ENCODE measurements around the gene WDR11.

Gene WDR11

GRCh38 chr10:120927352-120927751 is 76.2 kb downstream of the WDR11 start:
- H3K27me3 ChIP-seq (replicated peaks; ENCODE audit: insufficient read depth, low read length), result no peaks in the 10 kb centered on the region
- TF ChIP-seq CTCF (IDR thresholded peaks at IDR 0.05; ENCODE audit: low read length) (no peak), EZH2 (optimal IDR thresholded peaks at IDR 0.05; ENCODE audit: low read depth, low read length) (no peak), EZH2phosphoT487 (IDR thresholded peaks at IDR 0.05; ENCODE audit: low read length) (no peak)
- H3K9me2 ChIP-seq (replicated peaks; ENCODE audit: insufficient read depth, low read length), result no peaks in the 10 kb centered on the region
- no peaks in the 10 kb centered on the region for H3K36me3 ChIP-seq (replicated peaks; ENCODE audit: insufficient read depth, low read length)
- no peak overlapping the region for H3K4me2 ChIP-seq (ENCODE audit: low read depth, low read length)
- no peak for DNase-seq
- no peaks in the 10 kb centered on the region for H3F3A ChIP-seq (ENCODE audit: insufficient read depth, low read length)
- H3K27ac ChIP-seq (ENCODE audit: low read length), result no peak overlapping the region
- H3K4me1 ChIP-seq (ENCODE audit: low read length), result no peaks in the 10 kb centered on the region
- no peaks in the 10 kb centered on the region for H3K9me3 ChIP-seq (replicated peaks; ENCODE audit: insufficient read depth, low read length)
- no peak overlapping the region for H2AFZ ChIP-seq (ENCODE audit: low read length)
- H3K79me2 ChIP-seq (ENCODE audit: low read length), result no peaks in the 10 kb centered on the region
- H3K9ac ChIP-seq (ENCODE audit: low read length), result no peak overlapping the region
- H4K20me1 ChIP-seq (ENCODE audit: insufficient read depth, low read length), result no peaks in the 10 kb centered on the region
- no peak overlapping the region for H3K4me3 ChIP-seq (ENCODE audit: low read length)

- H3K36me3 ChIP-seq (replicated peaks; ENCODE audit: insufficient read depth, low read length), result no peaks in the 10 kb centered on the region
- H3K4me1 ChIP-seq (ENCODE audit: low read length), result no peaks in the 10 kb centered on the region
- H3K9ac ChIP-seq (ENCODE audit: low read length), result no peak overlapping the region
- H3K27me3 ChIP-seq (replicated peaks; ENCODE audit: insufficient read depth, low read length), result no peaks in the 10 kb centered on the region
- DNase-seq, result no peak
- H3K9me2 ChIP-seq (replicated peaks; ENCODE audit: insufficient read depth, low read length), result no peaks in the 10 kb centered on the region
- H2AFZ ChIP-seq (ENCODE audit: low read length), result no peak overlapping the region
- H3K27ac ChIP-seq (ENCODE audit: low read length), result no peak overlapping the region
- no peaks in the 10 kb centered on the region for H3K9me3 ChIP-seq (replicated peaks; ENCODE audit: insufficient read depth, low read length)
- H3K79me2 ChIP-seq (ENCODE audit: low read length), result no peaks in the 10 kb centered on the region
- TF ChIP-seq EZH2phosphoT487 (IDR thresholded peaks at IDR 0.05; ENCODE audit: low read length), result no peak
- TF ChIP-seq EZH2 (optimal IDR thresholded peaks at IDR 0.05; ENCODE audit: low read depth, low read length), result no peak
- TF ChIP-seq CTCF (IDR thresholded peaks at IDR 0.05; ENCODE audit: low read length), result no peak
- no peaks in the 10 kb centered on the region for H4K20me1 ChIP-seq (ENCODE audit: insufficient read depth, low read length)
- H3K4me3 ChIP-seq (ENCODE audit: low read length), result no peak overlapping the region
- H3K4me2 ChIP-seq (ENCODE audit: low read depth, low read length), result no peak overlapping the region
- no peaks in the 10 kb centered on the region for H3F3A ChIP-seq (ENCODE audit: insufficient read depth, low read length)
Measured at GRCh38 chr10:120929166-120929565, 78.0 kb downstream of the WDR11 start.

- Histone ChIP-seq H3K4me2 (ENCODE audit: low read depth, low read length) (no peak overlapping the region), H3K36me3 (replicated peaks; ENCODE audit: insufficient read depth, low read length) (no peaks in the 10 kb centered on the region), H3K4me3 (ENCODE audit: low read length) (no peak overlapping the region), H3K9me2 (replicated peaks; ENCODE audit: insufficient read depth, low read length) (no peaks in the 10 kb centered on the region), H3F3A (ENCODE audit: insufficient read depth, low read length) (no peaks in the 10 kb centered on the region), H4K20me1 (ENCODE audit: insufficient read depth, low read length) (no peaks in the 10 kb centered on the region), H3K27ac (ENCODE audit: low read length) (no peak overlapping the region), H3K4me1 (ENCODE audit: low read length) (no peaks in the 10 kb centered on the region), H3K79me2 (ENCODE audit: low read length) (no peaks in the 10 kb centered on the region), H3K27me3 (replicated peaks; ENCODE audit: insufficient read depth, low read length) (no peaks in the 10 kb centered on the region), H3K9ac (ENCODE audit: low read length) (no peak overlapping the region), H2AFZ (ENCODE audit: low read length) (no peak overlapping the region), H3K9me3 (replicated peaks; ENCODE audit: insufficient read depth, low read length) (no peaks in the 10 kb centered on the region)
- no peak for DNase-seq
- TF ChIP-seq EZH2phosphoT487 (IDR thresholded peaks at IDR 0.05; ENCODE audit: low read length), result no peak
- no peak for TF ChIP-seq EZH2 (optimal IDR thresholded peaks at IDR 0.05; ENCODE audit: low read depth, low read length)
- no peak for TF ChIP-seq CTCF (IDR thresholded peaks at IDR 0.05; ENCODE audit: low read length)
Measured at GRCh38 chr10:120931423-120931822, 80.3 kb downstream of the WDR11 start.

All from MM.1S (cell line).